Activated naive CD8-positive, alpha-beta T cell (primary cell): ENCODE measurements around the gene CLEC16A.

Source experiments
- H3K27ac Mint-ChIP-seq: one replicate; pipeline ENCODE4 v1.8.0; 2021; ENCODE audit warnings: mixed read lengths
- H3K27me3 Mint-ChIP-seq: one replicate; pipeline ENCODE4 v1.8.0; 2021; ENCODE audit warnings: mixed read lengths
- H3K36me3 Mint-ChIP-seq: one replicate; pipeline ENCODE4 v1.8.0; 2021; ENCODE audit warnings: mixed read lengths
- H3K4me1 Mint-ChIP-seq: one replicate; pipeline ENCODE4 v1.8.0; 2021; ENCODE audit warnings: low read depth, mixed read lengths
- H3K4me3 Mint-ChIP-seq: one replicate; pipeline ENCODE4 v1.8.0; 2021; ENCODE audit warnings: mild to moderate bottlenecking, mixed read lengths
- H3K9me3 Mint-ChIP-seq: one replicate; pipeline ENCODE4 v1.8.0; 2021; ENCODE audit warnings: low read depth, mixed read lengths

The CLEC16A gene

GRCh38 chr16:10944249-10945064 lies at the start of gene CLEC16A:
CLEC16A (plus strand) TSS chr16:10944564; CDS start chr16:10944718, 154 bp downstream.
- Mint-ChIP-seq H3K9me3 (no peaks in the 10 kb centered on the region), H3K4me1 (peaks cover 65% of the 10 kb centered on the region), H3K27ac (peak within 1 kb of the TSS; percentile 78), H3K4me3 (peak within 1 kb of the TSS; percentile 92), H3K27me3 (no peaks in the 10 kb centered on the region), H3K36me3 (peaks cover 7% of the 10 kb centered on the region)

- no peaks in the 10 kb centered on the region for H3K9me3 Mint-ChIP-seq
- H3K27ac Mint-ChIP-seq, result no peak overlapping the region
- H3K4me3 Mint-ChIP-seq, result no peak overlapping the region
- H3K4me1 Mint-ChIP-seq, result no peaks in the 10 kb centered on the region
- no peaks in the 10 kb centered on the region for H3K36me3 Mint-ChIP-seq
- peaks cover 5% of the 10 kb centered on the region for H3K27me3 Mint-ChIP-seq
These were observed 49.1 kb upstream of the CLEC16A start for GRCh38 chr16:10895053-10895946.

DNA sequence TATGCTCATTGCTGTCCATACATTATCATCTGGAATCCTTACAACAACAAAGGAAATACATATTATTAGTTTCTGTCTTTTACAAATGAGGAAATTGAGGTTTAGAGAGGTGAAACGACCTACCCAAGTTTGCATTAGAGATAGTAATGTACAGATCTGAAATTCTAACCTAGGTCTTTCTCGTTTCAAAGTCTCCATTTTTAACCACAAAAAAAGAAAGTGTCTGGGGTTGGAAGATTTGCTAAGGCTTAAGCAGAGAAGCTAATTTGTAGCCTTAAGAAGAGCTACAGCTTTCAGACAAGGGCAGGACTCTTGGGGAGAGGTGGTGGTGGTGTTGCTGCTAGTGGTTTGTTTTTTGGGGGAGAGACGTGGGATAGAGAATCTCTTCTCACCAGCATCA lies 48.2 kb upstream of the CLEC16A start:
- no peaks in the 10 kb centered on the region for H3K36me3 Mint-ChIP-seq
- H3K4me1 Mint-ChIP-seq, result no peaks in the 10 kb centered on the region
- H3K27me3 Mint-ChIP-seq, result peaks cover 3% of the 10 kb centered on the region
- no peaks in the 10 kb centered on the region for H3K9me3 Mint-ChIP-seq
- H3K4me3 Mint-ChIP-seq, result no peak overlapping the region
- H3K27ac Mint-ChIP-seq, result no peak overlapping the region

- H3K27me3 Mint-ChIP-seq, result peaks cover 3% of the 10 kb centered on the region
- H3K9me3 Mint-ChIP-seq, result no peaks in the 10 kb centered on the region
- H3K36me3 Mint-ChIP-seq, result no peaks in the 10 kb centered on the region
- no peak overlapping the region for H3K4me3 Mint-ChIP-seq
- no peaks in the 10 kb centered on the region for H3K4me1 Mint-ChIP-seq
- no peak overlapping the region for H3K27ac Mint-ChIP-seq
These were observed 47.6 kb upstream of the CLEC16A start for GRCh38 chr16:10896723-10897122.

GRCh38 chr16:10897134-10897533 lies 47.2 kb upstream of the CLEC16A start:
- no peaks in the 10 kb centered on the region for H3K9me3 Mint-ChIP-seq
- H3K36me3 Mint-ChIP-seq, result no peaks in the 10 kb centered on the region
- H3K27me3 Mint-ChIP-seq, result peaks cover 3% of the 10 kb centered on the region
- no peaks in the 10 kb centered on the region for H3K4me1 Mint-ChIP-seq
- no peak overlapping the region for H3K27ac Mint-ChIP-seq
- H3K4me3 Mint-ChIP-seq, result no peak overlapping the region

DNA sequence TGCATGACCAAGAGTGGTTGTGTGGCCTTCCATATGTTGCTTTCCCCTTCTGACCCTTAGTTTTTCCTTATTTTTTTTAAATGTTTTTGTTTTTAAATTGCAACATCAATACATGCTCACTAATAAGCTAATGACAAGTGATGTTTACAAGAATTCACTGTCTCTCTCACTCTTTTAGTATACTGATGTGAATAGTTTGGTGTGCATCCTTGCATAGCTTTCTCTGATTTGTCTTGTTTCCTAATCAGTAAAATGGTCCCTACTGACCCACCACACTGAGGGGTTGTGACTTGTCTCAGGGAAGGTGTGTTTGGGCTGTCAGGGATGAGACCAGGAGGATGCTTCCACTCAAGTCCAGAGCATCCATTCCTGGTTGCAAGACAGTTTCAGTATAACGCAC lies 41.4 kb upstream of the CLEC16A start:
- Mint-ChIP-seq H3K4me3 (no peak overlapping the region), H3K36me3 (no peaks in the 10 kb centered on the region), H3K4me1 (no peaks in the 10 kb centered on the region), H3K27ac (no peak overlapping the region), H3K9me3 (no peaks in the 10 kb centered on the region), H3K27me3 (peaks cover 2% of the 10 kb centered on the region)

- Mint-ChIP-seq H3K4me1 (no peaks in the 10 kb centered on the region), H3K27me3 (no peaks in the 10 kb centered on the region), H3K27ac (no peak overlapping the region), H3K36me3 (no peaks in the 10 kb centered on the region), H3K4me3 (no peak overlapping the region), H3K9me3 (no peaks in the 10 kb centered on the region)
These were observed 37.9 kb upstream of the CLEC16A start for GRCh38 chr16:10906482-10906881.

- no peak overlapping the region for H3K4me3 Mint-ChIP-seq
- no peak overlapping the region for H3K27ac Mint-ChIP-seq
- no peaks in the 10 kb centered on the region for H3K36me3 Mint-ChIP-seq
- no peaks in the 10 kb centered on the region for H3K4me1 Mint-ChIP-seq
- no peaks in the 10 kb centered on the region for H3K9me3 Mint-ChIP-seq
- no peaks in the 10 kb centered on the region for H3K27me3 Mint-ChIP-seq
These were observed 37.2 kb upstream of the CLEC16A start for GRCh38 chr16:10906914-10907756.

- no peak overlapping the region for H3K4me3 Mint-ChIP-seq
- no peaks in the 10 kb centered on the region for H3K9me3 Mint-ChIP-seq
- H3K4me1 Mint-ChIP-seq, result no peaks in the 10 kb centered on the region
- no peaks in the 10 kb centered on the region for H3K27me3 Mint-ChIP-seq
- no peak overlapping the region for H3K27ac Mint-ChIP-seq
- no peaks in the 10 kb centered on the region for H3K36me3 Mint-ChIP-seq
These were observed 36.7 kb upstream of the CLEC16A start for GRCh38 chr16:10907757-10908045.

DNA sequence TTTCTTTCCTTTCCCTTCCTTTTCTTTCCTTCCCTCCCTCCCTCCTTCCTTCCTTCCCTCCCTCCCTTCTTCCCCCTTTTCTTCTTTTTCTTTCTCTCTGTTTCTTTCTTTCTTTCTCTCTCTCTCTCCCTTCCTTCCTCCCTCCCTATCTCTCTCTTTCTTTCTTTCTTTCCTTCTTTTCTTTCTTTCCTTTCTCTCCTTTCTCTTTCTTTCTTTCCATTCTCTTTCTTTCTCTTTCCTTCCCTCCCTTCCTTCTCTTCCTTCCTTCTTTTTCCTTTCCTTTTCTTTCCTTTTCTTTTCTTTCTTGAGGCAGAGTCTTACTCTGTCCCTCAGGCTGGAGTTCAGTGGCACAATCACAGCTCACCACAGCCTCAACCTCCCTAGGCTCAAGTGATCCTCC lies 33.1 kb upstream of the CLEC16A start:
- Mint-ChIP-seq H3K9me3 (no peaks in the 10 kb centered on the region), H3K4me3 (no peak overlapping the region), H3K4me1 (peaks cover 5% of the 10 kb centered on the region), H3K27me3 (no peaks in the 10 kb centered on the region), H3K27ac (no peak overlapping the region), H3K36me3 (no peaks in the 10 kb centered on the region)

GRCh38 chr16:10916534-10916933 lies 27.8 kb upstream of the CLEC16A start:
- Mint-ChIP-seq H3K36me3 (peaks cover 2% of the 10 kb centered on the region), H3K4me3 (no peak overlapping the region), H3K4me1 (peaks cover 7% of the 10 kb centered on the region), H3K27me3 (no peaks in the 10 kb centered on the region), H3K27ac (peak overlapping the region; percentile 7), H3K9me3 (no peaks in the 10 kb centered on the region)

- Mint-ChIP-seq H3K27me3 (no peaks in the 10 kb centered on the region), H3K27ac (no peak overlapping the region), H3K4me1 (peaks cover 7% of the 10 kb centered on the region), H3K36me3 (peaks cover 2% of the 10 kb centered on the region), H3K9me3 (no peaks in the 10 kb centered on the region), H3K4me3 (no peak overlapping the region)
These were observed 25.9 kb upstream of the CLEC16A start for GRCh38 chr16:10918294-10919002.

- no peak overlapping the region for H3K4me3 Mint-ChIP-seq
- peaks cover 2% of the 10 kb centered on the region for H3K36me3 Mint-ChIP-seq
- H3K27me3 Mint-ChIP-seq, result no peaks in the 10 kb centered on the region
- peaks cover 7% of the 10 kb centered on the region for H3K4me1 Mint-ChIP-seq
- H3K27ac Mint-ChIP-seq, result no peak overlapping the region
- no peaks in the 10 kb centered on the region for H3K9me3 Mint-ChIP-seq
These were observed 25.4 kb upstream of the CLEC16A start for GRCh38 chr16:10919003-10919351.

GRCh38 chr16:10920726-10921427 lies 23.5 kb upstream of the CLEC16A start:
- no peak overlapping the region for H3K27ac Mint-ChIP-seq
- H3K36me3 Mint-ChIP-seq, result peaks cover 4% of the 10 kb centered on the region
- no peaks in the 10 kb centered on the region for H3K27me3 Mint-ChIP-seq
- H3K9me3 Mint-ChIP-seq, result no peaks in the 10 kb centered on the region
- H3K4me1 Mint-ChIP-seq, result peaks cover 2% of the 10 kb centered on the region
- no peak overlapping the region for H3K4me3 Mint-ChIP-seq
